CD4-positive, alpha-beta T cell treated with Interleukin-4 for 4 hours (primary cell): ENCODE data around the gene ARHGEF16.

Experiments
- DNase-seq: peaks from one replicate; pipeline ENCODE4 v3.0.0-alpha.2; 2020

Gene ARHGEF16

DNA sequence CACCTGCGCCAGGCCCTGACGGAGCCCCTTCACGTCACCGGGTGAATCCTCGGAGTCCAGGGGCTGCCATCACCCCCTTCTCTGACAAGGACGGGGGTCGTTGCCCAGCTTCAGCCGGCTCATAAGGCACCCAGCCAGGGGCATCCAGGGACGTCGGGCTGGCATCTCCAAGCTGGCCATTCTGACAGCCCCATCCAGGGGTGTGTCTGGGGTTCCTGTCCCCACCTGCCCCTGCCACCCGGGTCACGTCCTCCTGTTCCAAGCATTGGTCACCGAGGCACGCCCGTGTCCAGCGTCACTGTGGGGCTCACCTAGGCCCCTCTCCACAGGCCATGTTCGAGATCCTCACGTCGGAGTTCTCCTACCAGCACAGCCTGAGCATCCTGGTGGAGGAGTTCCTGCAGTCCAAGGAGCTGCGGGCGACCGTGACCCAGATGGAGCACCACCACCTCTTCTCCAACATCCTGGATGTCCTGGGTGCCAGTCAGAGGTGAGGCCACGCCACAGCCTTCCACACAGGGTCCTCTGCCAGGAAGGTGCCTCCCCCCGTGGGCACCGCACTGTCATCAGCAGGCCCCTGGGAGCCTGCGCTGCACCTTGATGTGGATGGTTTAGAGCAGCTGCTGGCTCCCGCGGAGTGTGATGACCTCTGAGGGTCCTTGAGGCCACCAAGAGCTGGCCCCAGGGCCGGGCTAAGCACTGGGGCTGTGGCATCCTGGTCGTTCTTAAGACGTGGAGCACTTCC lies 14.8 kb downstream of the ARHGEF16 start:
- DNase-seq = no peak

DNA sequence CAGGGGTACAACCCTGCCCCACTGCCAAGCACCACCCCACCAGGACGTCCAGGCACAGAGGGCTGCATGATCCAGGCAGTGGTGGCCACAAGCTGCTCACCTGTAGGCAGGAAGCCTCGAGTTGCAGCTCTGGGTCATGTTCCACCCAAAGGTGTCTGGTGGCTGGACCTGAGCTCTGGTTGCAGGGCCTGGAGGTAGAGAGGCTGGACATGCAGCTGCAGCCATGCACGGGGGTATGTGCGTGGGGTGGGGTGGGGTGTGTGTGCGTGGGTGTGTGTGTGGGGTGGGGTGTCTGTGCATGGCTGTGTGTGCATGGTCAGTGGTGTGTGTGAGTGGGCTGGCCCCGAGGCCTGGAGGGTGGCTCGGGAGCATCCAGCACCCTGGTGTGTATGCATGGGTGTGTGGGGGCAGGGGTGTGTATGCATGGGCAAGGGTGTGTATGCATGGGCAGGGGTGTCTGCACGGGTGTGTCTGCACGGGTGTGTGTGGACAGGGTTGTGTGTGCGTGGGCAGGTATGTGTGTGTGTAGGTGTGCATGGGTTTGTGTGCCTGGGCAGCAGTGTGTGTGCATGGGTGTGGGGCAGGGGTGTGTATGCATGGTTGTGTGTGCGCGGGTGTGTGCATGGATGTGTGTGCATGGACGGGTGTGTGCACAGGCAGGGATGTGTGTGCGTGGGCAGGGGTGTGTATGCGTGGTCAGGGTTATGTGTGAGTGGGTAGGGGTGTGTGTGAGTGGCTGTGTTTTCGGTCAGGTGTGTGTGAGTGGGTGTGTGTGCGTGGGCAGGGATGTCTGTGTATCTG lies 15.6 kb downstream of the ARHGEF16 start:
- no peak for DNase-seq

DNA sequence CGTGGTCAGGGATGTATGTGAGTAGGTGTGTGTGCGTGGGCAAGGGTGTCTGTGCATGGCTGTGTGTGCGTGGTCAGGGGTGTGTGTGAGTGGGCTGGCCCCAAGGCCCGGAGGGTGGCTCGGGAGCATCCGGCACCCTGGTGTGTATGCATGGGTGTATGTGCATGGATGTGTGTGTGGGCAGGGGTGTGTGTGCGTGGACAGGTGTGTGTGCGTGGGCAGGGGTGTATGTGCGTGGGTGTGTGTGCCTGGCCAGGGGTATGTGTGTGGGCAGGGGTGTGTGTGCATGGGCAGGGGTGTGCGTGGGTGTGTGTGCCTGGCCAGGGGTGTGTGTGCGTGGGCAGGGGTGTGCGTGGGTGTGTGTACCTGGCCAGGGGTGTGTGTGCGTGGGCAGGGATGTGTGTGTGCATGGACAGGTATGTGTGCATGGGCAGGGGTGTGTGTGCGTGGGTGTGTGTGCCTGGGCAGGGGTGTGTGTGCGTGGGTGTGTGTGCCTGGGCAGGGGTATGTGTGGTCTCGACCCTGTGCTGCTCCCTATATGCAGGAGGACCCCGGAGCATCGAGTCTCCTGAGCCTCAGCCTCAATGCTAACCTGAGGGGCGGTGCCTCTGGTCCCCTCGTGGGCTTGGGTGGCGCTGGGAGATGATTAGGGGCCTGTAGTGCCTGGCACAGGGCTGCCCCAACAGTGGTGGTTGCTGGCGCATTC lies 16.3 kb downstream of the ARHGEF16 start:
- no peak for DNase-seq

DNA sequence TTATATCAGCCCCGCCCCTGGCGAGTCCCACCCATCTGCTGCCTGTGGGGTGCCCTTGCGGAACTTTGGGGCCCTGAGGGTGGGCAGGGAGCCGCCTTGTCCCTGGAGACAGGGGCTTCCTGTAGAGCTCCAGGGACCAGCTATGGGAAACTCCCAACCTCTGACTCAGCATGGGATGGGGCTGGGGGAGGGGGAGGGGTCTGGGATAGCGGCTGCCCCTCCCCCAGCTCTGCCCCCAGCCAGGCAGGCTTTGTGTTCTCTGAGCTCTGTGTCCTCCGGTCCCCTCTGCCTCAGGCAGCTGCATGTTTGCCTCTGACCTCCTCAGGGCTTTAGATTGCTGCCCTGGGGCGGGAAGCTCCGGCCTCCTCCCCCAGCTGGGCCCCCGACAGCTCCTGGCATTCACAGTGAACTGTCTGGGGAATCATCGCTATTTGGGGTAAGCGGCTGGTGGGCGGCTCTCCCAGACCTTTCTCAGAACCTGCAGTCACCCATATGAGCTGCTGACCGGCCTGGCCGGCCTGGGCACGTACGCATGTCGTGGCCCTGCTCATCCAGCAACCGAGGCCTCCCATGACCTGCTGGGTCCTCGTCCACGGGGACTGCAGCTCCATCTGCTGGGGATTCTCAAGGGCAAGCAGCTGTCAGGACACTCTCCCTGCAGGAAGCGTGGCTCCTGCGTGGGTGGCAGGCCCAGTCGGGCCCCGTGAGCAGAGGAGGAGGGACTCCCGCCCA lies 17.1 kb downstream of the ARHGEF16 start:
- DNase-seq = no peak

DNA sequence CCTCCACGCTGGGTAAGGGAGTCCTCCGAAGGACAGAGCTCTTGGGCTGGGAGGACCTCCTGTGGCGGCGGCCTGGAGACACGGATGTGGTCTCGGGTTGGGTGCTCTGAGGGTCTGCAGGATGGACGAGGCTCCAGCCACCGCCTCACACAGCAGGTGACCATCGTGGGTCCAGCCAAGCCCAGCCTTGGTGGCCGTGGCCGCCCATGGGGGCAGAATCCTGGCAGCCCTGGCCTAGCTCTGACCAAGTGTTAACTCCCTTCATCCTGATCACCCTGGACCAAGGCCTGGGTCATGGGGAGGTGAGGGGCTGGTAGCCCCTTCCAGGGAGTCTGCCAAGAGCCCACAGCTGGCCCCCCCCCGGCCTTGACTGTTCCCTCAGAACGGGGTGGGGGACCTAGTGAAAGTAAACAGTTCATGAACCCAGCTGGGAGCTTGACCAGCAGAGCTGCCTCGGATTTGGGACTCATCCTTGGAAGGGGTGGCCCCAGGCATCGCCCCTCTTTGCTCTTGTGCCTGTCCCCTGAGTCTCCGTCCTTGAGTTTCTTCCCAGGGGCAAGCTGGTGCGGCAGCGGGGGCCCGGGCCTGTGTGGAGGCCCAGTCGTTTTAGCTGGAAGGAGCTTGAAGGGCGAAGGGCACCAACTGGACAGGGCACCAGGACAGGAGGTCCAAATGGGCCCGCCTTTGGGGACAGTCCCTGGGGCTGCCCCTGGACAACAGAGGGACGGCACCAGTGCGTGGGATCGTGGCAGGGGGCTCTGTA lies 17.8 kb downstream of the ARHGEF16 start:
- DNase-seq = no peak

DNA sequence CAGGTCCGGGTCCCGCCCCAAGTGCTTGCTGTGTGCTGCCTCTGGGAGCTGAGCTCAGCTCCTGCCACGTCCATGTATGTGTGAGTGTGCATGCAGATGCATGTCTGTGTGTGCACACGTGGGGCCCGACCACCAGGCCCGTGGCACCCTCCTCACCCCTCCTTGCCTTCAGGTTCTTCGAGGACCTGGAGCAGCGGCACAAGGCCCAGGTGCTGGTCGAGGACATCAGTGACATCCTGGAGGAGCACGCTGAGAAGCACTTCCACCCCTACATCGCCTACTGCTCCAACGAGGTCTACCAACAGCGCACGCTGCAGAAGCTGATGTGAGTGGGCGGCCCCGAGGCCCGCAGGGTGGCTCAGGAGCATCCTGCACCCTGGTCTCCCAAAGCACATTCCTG lies 18.4 kb downstream of the ARHGEF16 start:
- no peak for DNase-seq

DNA sequence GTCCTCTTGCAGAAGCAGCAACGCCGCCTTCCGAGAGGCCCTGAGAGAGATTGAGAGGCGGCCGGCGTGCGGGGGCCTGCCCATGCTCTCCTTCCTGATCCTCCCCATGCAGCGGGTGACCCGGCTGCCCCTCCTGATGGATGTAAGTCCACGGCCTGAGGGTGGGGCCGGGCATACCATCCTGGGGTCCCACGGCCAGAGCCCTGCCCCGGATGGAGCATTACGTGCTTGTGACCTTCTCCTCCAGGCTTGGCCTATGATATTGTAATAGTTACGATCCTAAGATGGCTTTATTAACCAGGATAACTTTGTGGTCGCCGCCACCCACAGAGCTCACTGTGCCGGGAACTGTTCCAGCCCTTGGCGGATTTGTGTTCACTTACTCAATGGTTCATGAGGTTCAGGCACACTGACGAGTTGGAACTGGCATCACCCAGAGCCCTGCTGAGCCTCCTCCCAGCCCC lies 18.9 kb downstream of the ARHGEF16 start:
- no peak for DNase-seq

DNA sequence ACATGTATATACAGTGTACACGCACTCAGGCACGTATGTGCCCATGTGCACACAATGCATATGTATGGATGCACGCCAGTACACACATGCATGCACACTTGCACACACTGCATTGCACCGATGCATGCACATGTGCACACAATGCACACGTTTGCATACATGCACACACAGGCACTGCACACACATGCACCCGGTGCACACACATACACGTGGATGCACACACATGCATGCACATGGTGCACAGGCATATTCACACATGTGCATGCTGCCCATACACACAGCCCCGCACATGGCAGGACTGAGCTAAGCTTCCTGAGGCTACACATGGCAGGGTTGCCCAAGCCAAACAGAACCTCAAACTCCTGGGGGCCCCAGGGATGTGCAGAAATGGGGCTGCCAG lies 19.6 kb downstream of the ARHGEF16 start:
- no peak for DNase-seq

DNA sequence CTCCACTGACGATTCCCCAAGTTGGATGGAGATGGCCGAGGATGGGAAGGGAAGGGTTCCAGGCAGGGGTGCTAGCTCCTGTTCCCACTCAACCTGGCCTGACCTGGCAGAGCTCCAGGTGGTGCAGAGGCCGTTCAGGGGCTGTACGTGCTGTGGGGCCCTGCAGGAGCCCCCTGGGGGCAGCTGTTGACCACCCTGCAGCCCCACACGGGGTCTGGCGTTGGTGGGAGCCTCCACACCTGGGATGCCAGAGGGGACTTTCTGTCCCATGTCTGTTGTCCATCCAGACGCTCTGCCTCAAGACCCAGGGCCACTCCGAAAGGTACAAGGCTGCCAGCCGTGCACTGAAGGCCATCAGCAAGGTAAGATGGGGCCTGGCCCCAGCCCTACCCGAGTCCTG lies 20.0 kb downstream of the ARHGEF16 start:
- no peak for DNase-seq

DNA sequence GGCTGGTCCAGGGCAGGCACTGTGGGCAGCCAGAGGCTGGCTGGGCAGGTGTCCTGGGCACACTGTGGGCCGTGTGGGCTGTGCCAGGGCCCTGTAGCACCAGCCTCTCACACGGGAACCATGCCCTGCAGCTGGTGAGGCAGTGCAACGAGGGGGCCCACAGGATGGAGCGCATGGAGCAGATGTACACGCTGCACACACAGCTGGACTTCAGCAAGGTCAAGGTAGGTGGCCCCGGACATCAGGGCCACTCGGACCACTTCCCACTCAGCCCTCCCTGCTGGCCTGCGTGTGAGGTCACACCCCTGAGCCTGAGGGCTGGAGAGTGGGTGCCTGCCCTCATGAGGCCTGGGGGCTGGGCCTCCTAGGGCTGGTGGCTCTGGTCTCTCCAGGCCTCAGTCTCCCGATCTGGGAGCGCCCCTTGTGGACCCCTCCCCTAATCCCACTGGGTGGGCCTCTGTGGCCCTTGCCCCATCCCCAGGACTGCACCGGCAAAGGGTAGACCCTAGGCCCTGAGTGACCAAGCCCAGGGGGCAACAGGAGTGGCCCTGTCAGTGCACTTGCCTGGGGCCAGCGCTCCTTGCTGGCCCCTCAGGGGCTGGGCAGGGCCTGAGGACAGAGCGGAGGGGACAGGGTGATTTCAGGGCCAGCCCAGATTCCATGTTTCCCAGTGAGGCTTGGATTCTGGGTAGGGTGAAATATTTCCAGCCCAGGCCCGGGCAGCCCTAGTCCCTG lies 21.5 kb downstream of the ARHGEF16 start:
- no peak for DNase-seq

DNA sequence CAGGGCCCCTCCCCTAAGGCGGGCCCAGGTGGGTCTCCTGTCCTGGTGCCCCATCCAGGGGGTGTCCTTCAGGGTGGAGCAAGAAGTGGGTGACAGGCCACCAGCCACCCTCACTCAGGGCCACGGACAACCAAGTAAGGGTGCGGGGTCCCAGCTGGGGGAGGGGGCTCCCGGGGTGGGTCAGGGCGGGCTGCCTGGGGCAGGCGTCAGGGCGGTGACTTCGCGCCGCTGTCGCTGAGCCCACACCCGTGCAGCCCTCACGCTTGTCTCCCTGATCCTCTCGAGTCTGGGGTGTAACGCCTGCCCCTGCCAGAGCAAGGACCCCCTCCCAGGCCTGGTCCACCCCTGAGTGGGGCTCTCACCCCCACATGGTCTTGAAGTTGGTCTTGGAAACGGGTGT lies 22.2 kb downstream of the ARHGEF16 start:
- DNase-seq = no peak

DNA sequence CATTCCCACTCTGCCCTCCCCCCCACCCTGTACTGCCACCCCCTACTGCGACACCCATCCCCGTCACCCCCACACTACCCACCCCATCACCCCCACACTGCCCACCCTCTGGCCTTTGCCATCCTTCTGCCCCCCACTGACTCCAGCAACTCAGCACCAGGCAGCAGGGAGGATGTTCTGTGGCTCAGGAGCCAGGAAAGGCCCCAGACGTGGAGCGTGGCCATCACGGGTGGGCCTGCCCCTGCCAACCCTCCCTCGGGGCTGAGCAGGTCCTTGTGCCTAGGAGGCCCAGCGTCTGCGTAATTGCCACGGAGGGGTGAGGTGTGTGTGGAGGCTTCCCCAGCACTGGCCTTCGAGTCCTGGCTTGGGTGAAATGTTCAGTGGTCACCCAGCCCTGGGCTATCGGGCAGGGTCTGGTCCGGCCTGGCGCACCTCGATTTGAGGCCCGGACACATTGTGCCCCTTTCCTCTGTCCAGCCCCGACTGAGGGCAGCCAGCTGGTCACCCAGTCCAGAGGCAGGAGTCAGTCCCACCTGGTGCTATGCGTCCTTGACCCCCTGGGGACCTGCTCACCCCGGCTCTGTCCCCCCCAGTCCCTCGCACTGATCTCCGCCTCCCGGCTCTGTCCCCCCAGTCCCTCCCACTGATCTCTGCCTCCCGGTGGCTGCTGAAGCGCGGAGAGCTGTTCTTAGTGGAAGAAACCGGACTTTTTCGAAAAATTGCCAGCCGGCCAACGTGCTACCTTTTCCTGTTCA lies 23.0 kb downstream of the ARHGEF16 start:
- DNase-seq = no peak

DNA sequence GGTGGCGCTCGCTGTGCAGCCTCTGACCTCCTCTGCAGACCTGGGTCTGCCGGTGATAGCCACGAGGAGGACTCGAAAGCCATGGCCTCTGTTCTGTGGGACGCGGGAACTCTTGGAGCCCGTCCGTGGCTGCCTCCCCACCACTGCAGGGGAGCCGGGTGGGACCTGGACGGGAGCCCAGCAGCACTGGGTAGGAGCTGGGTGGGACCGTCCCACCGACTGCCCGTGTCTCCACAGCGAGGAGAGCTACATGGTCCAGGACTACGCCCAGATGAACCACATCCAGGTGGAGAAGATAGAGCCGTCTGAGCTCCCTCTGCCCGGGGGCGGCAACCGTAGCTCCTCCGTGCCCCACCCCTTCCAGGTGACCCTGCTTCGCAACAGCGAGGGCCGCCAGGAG lies 23.7 kb downstream of the ARHGEF16 start:
- no peak for DNase-seq

DNA sequence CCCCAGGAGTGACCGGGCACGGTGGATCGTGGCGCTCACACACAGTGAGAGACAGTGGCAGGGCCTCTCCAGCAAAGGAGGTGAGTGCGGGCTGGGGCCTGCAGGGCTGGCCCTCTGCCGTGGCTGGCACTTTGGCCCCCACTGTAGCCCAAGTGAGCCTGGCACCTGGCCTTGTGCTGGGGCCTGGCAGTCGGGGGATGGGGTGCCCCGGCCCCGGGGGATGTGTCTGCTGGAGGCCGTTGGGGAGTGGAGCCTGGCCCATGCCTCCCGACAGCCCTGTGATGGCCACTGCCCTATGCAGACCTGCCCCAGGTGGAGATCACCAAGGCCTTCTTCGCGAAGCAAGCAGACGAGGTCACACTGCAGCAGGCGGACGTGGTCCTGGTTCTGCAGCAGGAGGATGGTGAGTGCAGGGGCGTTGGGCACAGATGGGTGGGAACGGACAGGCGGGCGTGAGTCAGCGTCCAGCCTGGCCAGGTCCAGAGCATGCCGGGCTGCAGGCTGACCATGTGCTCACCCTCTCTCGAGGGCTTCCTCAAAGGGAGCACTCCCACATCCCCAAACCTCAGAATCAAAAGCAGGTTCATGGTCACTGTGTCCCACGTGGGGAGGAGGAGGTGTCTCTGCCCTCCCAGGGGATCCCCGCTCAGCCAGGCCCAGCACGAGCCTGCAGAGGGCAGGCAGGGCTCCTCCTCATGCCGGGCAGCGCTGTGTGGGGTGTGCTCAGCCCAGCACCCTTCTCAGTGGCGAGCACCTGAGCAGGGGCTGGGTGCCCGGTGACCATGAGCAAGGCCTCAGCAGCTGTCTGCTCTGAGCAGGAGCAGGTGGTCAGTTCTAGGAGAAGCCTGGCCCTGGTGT lies 25.3 kb downstream of the ARHGEF16 start:
- no peak for DNase-seq

DNA sequence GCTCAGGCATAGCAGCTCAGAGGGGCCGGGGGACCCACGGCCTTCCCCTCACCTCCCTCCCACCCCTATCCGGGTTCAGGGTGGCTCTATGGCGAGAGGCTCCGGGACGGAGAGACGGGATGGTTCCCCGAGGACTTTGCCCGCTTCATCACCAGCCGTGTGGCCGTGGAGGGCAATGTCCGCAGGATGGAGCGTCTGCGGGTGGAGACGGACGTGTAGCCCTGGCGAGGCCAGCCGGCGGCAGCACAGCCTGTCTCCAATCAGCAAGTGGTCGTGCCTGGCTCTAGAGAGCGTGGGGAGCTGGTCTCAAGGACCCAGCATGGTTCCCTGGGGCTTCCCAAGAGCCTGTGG lies 25.9 kb downstream of the ARHGEF16 start:
- DNase-seq = no peak

DNA sequence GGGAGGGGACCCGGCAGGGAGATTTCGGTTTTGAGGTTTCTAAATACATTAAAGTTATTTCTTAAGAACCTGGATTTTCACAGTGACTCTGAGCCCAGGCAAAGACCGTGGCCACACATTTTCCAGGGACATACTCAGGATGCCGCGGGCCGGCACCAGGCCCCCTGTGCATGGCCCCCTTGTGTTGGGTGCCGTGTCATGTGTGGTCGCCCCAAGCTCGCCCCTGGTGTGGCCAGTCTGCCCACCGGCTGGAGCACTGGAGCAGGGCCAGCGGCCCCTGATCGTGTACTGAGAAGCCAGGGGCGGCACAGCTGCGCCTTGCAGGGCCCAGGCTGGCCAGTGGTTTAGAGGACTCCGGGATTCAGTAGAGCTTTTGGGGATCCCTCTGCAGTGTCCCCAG lies 26.6 kb downstream of the ARHGEF16 start:
- no peak for DNase-seq

DNA sequence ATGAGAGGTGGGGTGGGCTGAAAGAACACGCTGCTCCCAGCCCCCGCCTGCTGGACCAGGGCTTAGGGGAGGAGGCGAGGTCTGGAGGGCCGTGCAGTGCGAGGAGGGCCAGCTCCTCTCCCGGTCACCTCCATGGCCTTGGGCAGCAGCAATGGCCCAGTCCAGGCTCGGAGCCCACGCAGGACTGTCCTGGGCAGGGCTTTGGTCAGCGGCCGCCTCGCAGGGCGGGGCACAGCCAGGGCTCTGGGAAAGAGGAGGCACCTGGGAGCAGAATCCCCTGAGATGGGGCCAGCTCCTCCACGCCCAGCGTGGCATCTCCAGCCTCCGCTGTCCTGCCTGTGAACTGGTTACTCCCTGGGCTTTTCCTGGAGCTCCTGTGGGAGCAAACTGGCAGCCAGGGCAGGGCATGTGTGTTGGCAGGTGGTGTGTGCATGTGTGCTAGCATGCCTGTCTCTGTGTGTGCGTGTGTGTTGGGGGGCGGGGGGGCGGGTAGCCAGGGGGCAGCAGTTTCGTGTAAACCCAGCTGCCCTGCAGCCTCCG lies 27.4 kb downstream of the ARHGEF16 start:
- DNase-seq = no peak

DNA sequence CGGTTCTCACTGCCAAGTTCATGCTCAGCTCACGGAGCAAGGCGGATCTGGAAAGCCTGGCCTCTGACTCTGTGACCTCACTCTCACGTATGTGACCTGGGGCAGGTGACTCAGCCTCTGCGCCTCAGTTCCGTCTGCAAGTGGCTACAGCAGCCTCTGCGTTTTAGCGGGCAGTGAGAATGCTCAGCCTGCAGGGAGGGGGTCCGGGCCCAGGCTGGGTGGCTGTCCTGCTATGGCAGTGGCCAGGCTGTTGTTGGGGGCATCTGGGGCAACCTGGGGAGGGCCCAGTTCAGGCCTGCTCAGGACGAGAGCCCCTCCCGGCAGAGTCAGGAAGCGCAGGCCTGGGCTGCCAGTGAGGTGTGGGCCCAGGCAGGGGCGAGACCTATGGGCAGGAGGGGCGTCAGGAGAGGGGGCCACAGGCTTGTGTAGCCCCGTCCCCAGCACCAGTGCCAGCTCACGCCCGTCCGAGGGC lies 27.9 kb downstream of the ARHGEF16 start:
- DNase-seq = no peak

DNA sequence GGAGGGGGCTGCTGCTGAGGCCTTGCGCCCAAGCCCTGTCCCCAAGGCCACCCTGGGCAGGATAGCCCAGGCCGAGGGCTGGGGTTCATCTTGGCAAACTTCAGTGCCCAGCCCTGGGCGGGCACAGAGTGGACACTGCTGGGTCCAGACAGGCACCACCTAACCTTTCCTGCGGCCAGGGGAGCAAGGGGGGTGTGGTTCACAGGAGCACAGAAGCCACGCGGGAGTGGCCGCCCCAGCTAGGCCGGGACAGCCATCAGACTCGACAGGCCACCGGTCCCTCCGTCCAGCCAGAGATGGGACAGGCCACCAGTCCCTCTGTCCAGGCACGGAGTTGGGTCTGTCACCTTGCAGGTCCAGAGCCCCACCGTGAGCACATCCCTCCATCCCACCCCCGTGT lies 28.9 kb downstream of the ARHGEF16 start:
- DNase-seq = no peak
